GM18520 (cell line): Measurements from ENCODE around the gene NRG4.
"Not testable (repeated sequence)": the region's sequence is repeated elsewhere in the genome, so short reads cannot be mapped to it uniquely, and the experiment has no call there.

ENCODE experiments used
- ATAC-seq: cut with Tn5 transposase; IDR thresholded peaks from one replicate; pipeline ENCODE4 v1.9.1; 2021; ENCODE audit not compliant: unreplicated experiment

NRG4 gene

GRCh38 chr15:75928680-75929608 lies 83.3 kb downstream of the NRG4 start:
- ATAC-seq, result no peak

- no peak for ATAC-seq
These were observed 84.6 kb downstream of the NRG4 start for GRCh38 chr15:75927601-75928000.

- no peak for ATAC-seq
These were observed 85.3 kb downstream of the NRG4 start for GRCh38 chr15:75926931-75927330.

DNA sequence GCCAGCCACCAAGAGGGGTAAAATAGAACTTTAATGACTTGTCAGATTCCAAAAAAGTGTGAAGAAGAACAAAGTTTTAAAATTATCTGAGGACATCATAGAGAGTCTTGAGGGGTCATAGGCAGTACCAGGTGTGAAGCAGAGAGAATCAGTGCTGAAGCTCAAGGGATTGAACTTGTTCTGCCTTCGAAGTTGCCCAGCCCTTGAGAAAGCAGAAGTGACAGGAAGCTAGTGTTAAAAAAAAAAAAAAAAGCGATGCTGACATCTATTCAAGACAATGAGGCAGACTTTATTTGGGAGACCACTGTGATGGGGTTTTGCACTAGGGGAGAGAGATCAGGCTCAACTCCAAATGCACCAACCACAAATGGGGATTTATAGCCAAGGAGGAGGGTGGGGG lies 86.8 kb downstream of the NRG4 start:
- ATAC-seq, result no peak

DNA sequence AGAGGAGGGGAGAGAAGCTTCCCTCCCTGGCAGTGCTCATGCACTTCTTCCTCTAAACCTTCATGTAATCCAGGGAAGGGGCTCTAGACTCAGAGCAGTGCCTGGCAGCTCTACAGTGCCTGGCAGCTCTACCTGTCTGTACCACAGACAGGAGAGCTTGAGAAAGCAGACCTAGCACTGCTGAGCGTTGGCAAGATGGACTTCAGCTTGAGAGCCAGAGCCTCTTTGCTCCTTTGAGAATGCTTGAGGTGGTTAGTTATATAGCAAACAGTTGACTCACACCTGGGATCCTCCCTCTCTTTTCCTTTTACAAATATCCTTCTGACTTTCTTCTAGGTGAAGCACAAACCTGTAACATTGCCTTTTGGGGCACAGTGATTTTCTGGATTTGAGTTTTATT lies 87.6 kb downstream of the NRG4 start:
- ATAC-seq, result no peak

DNA sequence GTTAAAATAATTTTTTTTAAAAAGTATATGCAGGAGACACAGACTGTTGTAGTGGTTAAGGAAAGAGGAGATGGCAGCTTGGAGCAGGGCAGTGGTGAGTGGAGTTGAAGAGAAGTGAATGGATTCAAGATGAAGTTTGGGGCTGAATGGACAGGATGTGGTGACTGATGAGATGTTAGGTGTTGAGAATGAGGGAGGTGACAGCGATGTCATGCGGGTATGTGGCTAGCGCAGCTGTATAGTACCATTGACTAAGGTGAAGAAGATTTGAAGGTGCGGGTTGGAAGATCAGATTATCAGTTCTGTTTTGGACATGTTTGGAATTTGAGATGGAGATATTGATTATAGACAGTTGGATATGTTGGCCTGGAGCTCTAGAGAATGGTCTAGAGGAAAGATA lies 88.5 kb downstream of the NRG4 start:
- ATAC-seq, result no peak

GRCh38 chr15:75921732-75922703 lies 90.2 kb downstream of the NRG4 start:
- no peak for ATAC-seq

DNA sequence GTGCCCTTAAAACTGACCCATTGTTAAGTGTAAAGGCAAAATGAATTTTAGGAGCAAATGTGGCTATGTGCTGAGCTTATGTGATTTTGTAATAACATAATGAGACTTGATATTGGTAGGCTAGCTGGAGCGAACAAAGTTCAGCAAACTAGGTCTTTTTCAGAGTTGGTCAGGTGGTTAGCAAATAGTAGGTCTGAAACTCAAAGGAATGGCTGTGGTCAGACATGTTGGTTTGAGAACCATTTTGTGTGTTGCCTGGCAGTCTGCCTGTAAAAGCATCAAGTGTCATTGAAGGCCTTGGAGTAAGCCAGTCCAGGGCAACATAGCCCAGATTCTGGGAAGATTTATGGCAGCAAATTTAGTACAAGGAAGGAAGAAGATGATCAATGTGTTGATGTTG lies 92.1 kb downstream of the NRG4 start:
- no peak for ATAC-seq

- no peak for ATAC-seq
These were observed 94.1 kb downstream of the NRG4 start for GRCh38 chr15:75918135-75918534.

DNA sequence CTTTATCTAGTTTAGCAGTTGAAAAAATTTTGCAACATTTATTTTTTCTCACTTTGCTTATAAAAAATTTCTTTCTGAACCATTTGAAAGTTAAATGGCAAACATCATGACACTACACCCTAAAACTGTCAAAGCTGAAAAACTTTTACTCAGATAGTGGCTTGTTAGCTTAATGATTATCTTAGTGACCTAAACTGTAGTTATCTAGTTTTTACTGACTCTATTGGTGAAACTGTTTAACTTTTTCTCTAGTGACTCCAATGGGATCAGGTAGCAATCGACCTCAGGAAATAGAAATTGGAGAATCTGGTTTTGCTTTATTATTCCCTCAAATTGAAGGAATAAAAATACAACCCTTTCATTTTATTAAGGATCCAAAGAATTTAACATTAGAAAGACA lies 95.2 kb downstream of the NRG4 start:
- no peak for ATAC-seq

- ATAC-seq, result not testable (repeated sequence)
These were observed 101.9 kb downstream of the NRG4 start for GRCh38 chr15:75910355-75910754.

- no peak for ATAC-seq
These were observed 107.0 kb downstream of the NRG4 start for GRCh38 chr15:75905231-75905630.

DNA sequence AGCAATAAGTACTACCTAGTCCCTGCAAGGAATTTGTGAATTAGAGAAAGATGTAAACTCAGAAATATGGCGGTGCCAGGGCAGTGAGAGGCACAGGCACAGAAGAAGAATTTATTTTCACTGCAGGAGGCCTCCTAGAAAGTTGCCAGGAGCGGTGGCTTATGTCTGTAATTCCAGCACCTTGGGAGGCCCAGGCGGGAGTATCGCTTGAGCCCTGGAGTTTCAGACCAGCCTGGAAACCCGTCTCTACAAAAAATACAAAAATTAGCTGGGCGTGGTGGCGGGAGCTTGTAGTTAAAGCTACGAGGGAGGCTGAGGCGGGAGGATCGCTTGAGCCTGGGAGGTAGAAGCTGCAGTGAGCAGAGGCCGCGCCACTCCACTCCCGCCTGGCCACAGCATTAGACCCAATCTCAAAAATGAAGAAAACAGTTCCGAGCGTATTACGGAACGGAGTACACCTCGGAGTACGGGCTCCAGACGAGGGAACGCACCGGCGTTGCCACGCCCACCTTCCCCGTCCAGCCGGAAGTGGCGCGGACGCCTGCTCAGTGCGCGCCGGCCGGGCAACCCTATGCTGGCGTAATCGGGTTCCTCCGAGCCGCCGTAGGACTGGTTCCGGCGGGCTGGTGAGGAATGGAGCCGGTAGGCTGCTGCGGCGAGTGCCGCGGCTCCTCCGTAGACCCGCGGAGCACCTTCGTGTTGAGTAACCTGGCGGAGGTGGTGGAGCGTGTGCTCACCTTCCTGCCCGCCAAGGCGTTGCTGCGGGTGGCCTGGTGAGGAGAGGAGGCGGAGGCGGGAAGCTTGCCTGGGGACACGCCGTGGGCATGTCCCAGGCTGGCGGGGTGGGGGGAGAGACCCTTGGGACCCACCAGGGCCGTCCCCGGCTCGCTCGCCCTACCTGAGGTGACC lies 108.6 kb downstream of the NRG4 start, which contains the start of gene FBXO22:
TSS of gene FBXO22 (plus strand) at position 548 of the 909 bp plus-strand sequence. CDS start at position 634, 86 bp downstream.
- ATAC-seq, result peak; percentile 93

GRCh38 chr15:75902129-75902557 lies 110.1 kb downstream of the NRG4 start:
- ATAC-seq, result no peak

DNA sequence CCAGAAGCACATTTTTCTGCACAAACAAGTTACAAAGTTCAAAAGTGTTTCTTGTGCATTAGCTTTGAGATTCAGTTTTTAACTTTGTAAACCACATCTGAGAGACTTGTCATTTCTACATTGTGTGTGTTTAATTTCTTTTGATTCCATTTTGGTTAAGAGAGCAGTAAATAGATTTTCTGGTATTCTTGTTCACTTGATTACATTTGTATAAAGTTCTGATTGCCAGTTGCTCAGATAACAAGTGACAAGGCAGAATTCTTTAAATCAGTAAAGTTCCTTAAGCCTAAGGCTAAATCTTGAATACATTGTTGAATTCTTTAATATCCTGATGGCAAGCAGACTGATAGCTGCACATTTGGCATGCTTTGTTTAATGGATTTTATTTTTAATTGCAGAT lies 111.6 kb downstream of the NRG4 start:
- ATAC-seq, result no peak

DNA sequence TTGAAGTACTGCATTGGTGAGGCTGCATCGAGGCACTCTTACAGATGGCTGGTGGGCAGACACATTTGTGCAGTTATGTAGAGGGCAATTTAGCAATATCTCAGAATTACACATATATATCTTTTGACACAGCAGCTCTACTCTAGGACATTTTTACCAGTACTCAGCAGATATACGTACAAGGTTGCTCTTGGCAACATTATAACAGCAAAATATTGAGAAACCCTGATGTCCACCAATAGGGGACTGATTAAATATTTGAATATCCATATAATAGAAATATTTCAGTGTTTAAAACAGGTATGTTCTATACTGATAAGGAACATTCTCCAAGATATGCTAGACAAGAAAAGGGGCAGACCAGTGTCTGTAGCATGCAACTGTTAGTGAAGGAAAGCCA lies 116.5 kb downstream of the NRG4 start:
- no peak for ATAC-seq

DNA sequence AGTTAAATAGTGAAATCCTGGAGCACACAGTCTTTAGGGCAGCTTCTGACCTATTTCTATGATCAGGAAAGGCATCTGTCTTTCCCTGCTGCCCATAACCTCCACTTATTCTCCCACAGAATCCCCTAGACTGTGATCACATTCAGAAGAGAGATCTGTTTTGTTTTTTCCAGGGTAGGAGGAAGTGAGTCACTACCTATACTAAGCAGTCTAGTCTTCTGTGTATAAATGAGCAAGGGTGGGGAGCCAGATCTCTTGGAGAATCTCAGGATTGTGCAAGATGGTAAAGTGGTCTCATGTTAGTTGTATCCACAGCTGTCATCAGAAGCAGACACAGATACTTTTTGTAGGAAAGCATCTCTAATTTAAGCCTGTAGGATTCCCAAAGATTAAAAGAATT lies 120.3 kb downstream of the NRG4 start:
- ATAC-seq, result no peak
